Stimulated activated naive CD8-positive, alpha-beta T cell treated with anti-CD3 and anti-CD28 coated beads, Interleukin-15, amount 100 ng/mL, for 72 hours (primary cell): ENCODE results near the gene NPTX1.

Experiments
- ATAC-seq: fragments of 150-1000 bp; cut with Tn5 transposase; 2 replicates; pipeline ENCODE4 v1.10.0; 2021; ENCODE audit warnings: mild to moderate bottlenecking, moderate library complexity
- DNase-seq, 2 donors: peaks; one replicate each; pipeline ENCODE4 v3.0.0; 2021 to 2022
- H3K27ac Mint-ChIP-seq, 2 donors: one replicate each; pipeline ENCODE4 v1.8.0; 2022; ENCODE audit warnings: mild to moderate bottlenecking in 2 of 2, mixed read lengths in 2 of 2, moderate library complexity in 2 of 2
- H3K27me3 Mint-ChIP-seq: one replicate; pipeline ENCODE4 v1.8.0; 2022; ENCODE audit warnings: mixed read lengths
- H3K4me1 Mint-ChIP-seq: one replicate; pipeline ENCODE4 v1.8.0; 2022; ENCODE audit warnings: mild to moderate bottlenecking, mixed read lengths
- H3K4me3 Mint-ChIP-seq, 2 donors: one replicate each; pipeline ENCODE4 v1.8.0; 2022; ENCODE audit warnings: mild to moderate bottlenecking in 2 of 2, mixed read lengths in 2 of 2, moderate library complexity in 1 of 2
- H3K9me3 Mint-ChIP-seq, 2 donors: one replicate each; pipeline ENCODE4 v1.8.0; 2022; ENCODE audit warnings: mixed read lengths in 2 of 2

The NPTX1 gene

GRCh38 chr17:80492343-80493136 lies 16.1 kb upstream of the NPTX1 start:
- no peak for DNase-seq
- peaks cover 6% of the 10 kb centered on the region for H3K4me1 Mint-ChIP-seq
- no peak overlapping the region for H3K4me3 Mint-ChIP-seq
- H3K27me3 Mint-ChIP-seq, result peaks cover 40% of the 10 kb centered on the region
- H3K9me3 Mint-ChIP-seq, result no peaks in the 10 kb centered on the region
- H3K27ac Mint-ChIP-seq, result no peak overlapping the region
- ATAC-seq, result peak; percentile 33

- H3K4me3 Mint-ChIP-seq, result no peak overlapping the region
- H3K27me3 Mint-ChIP-seq, result peaks cover 47% of the 10 kb centered on the region
- DNase-seq (no peak), ATAC-seq (no peak)
- no peak overlapping the region for H3K27ac Mint-ChIP-seq
- H3K9me3 Mint-ChIP-seq, result no peaks in the 10 kb centered on the region
- no peaks in the 10 kb centered on the region for H3K4me1 Mint-ChIP-seq
These were observed 15.3 kb upstream of the NPTX1 start for GRCh38 chr17:80491478-80492342.

- ATAC-seq (no peak), DNase-seq (no peak)
- Mint-ChIP-seq H3K27me3 (peaks cover 71% of the 10 kb centered on the region), H3K4me3 (no peak overlapping the region), H3K27ac (no peak overlapping the region), H3K4me1 (no peaks in the 10 kb centered on the region), H3K9me3 (no peaks in the 10 kb centered on the region)
These were observed 11.1 kb upstream of the NPTX1 start for GRCh38 chr17:80487511-80487910.

- Mint-ChIP-seq H3K27ac (no peak overlapping the region), H3K4me1 (no peaks in the 10 kb centered on the region), H3K27me3 (peaks cover 73% of the 10 kb centered on the region), H3K4me3 (no peak overlapping the region), H3K9me3 (no peaks in the 10 kb centered on the region)
- no peak for DNase-seq
- ATAC-seq, result no peak
These were observed 10.3 kb upstream of the NPTX1 start for GRCh38 chr17:80486692-80487091.

- Mint-ChIP-seq H3K27ac (no peak overlapping the region), H3K4me1 (peaks cover 6% of the 10 kb centered on the region), H3K9me3 (no peaks in the 10 kb centered on the region), H3K27me3 (peaks cover 73% of the 10 kb centered on the region), H3K4me3 (no peak overlapping the region)
- no peak for ATAC-seq
- DNase-seq, result no peak
These were observed 9.4 kb upstream of the NPTX1 start for GRCh38 chr17:80485846-80486245.

GRCh38 chr17:80482555-80483308 lies 6.3 kb upstream of the NPTX1 start:
- peaks cover 84% of the 10 kb centered on the region for H3K27me3 Mint-ChIP-seq
- no peak for DNase-seq
- H3K9me3 Mint-ChIP-seq, result no peaks in the 10 kb centered on the region
- no peak for ATAC-seq
- no peak overlapping the region for H3K27ac Mint-ChIP-seq
- H3K4me1 Mint-ChIP-seq, result peaks cover 15% of the 10 kb centered on the region
- no peak overlapping the region for H3K4me3 Mint-ChIP-seq

- ATAC-seq, result no peak
- no peak for DNase-seq
- H3K27me3 Mint-ChIP-seq, result peaks cover 76% of the 10 kb centered on the region
- H3K4me1 Mint-ChIP-seq, result peaks cover 15% of the 10 kb centered on the region
- no peaks in the 10 kb centered on the region for H3K9me3 Mint-ChIP-seq
- no peak overlapping the region for H3K4me3 Mint-ChIP-seq
- no peak overlapping the region for H3K27ac Mint-ChIP-seq
These were observed 5.6 kb upstream of the NPTX1 start for GRCh38 chr17:80482058-80482318.

- peaks cover 15% of the 10 kb centered on the region for H3K4me1 Mint-ChIP-seq
- no peak for DNase-seq
- H3K27ac Mint-ChIP-seq, result no peak overlapping the region
- H3K4me3 Mint-ChIP-seq, result no peak overlapping the region
- peaks cover 71% of the 10 kb centered on the region for H3K27me3 Mint-ChIP-seq
- ATAC-seq, result no peak
- H3K9me3 Mint-ChIP-seq, result no peaks in the 10 kb centered on the region
These were observed 5.1 kb upstream of the NPTX1 start for GRCh38 chr17:80481284-80482057.

GRCh38 chr17:80480248-80480647 lies 3.8 kb upstream of the NPTX1 start:
- ATAC-seq (no peak), DNase-seq (no peak)
- H3K9me3 Mint-ChIP-seq, result no peaks in the 10 kb centered on the region
- no peak overlapping the region for H3K4me3 Mint-ChIP-seq
- peaks cover 24% of the 10 kb centered on the region for H3K4me1 Mint-ChIP-seq
- peaks cover 66% of the 10 kb centered on the region for H3K27me3 Mint-ChIP-seq
- no peak overlapping the region for H3K27ac Mint-ChIP-seq

GRCh38 chr17:80479246-80479566 lies 2.8 kb upstream of the NPTX1 start:
- DNase-seq (no peak), ATAC-seq (no peak)
- Mint-ChIP-seq H3K9me3 (no peaks in the 10 kb centered on the region), H3K4me1 (peaks cover 35% of the 10 kb centered on the region), H3K4me3 (peak overlapping the region in 1 of 2 donors; percentile 27), H3K27me3 (peaks cover 74% of the 10 kb centered on the region), H3K27ac (peak overlapping the region in 1 of 2 donors; percentile 77)

GRCh38 chr17:80478487-80479245 lies 2.3 kb upstream of the NPTX1 start:
- H3K4me3 Mint-ChIP-seq, result peak overlapping the region; percentile 27 to 49
- H3K4me1 Mint-ChIP-seq, result peaks cover 40% of the 10 kb centered on the region

GRCh38 chr17:80477647-80478478 lies 1.5 kb upstream of the NPTX1 start:
- H3K27ac Mint-ChIP-seq, result no peak overlapping the region
- no peaks in the 10 kb centered on the region for H3K9me3 Mint-ChIP-seq
- DNase-seq, result peak; percentile 50 to 61
- H3K4me3 Mint-ChIP-seq, result peak overlapping the region in 1 of 2 donors; percentile 10
- peaks cover 76% of the 10 kb centered on the region for H3K27me3 Mint-ChIP-seq
- peaks cover 45% of the 10 kb centered on the region for H3K4me1 Mint-ChIP-seq
- ATAC-seq, result peak; percentile 64

More at GRCh38 chr17:80478487-80479245, 2.3 kb upstream of the NPTX1 start:
- no peak overlapping the region for H3K27ac Mint-ChIP-seq
- H3K27me3 Mint-ChIP-seq, result peaks cover 76% of the 10 kb centered on the region
- ATAC-seq, result no peak
- H3K9me3 Mint-ChIP-seq, result no peaks in the 10 kb centered on the region
- no peak for DNase-seq

GRCh38 chr17:80476877-80477646 lies 655 bp upstream of the NPTX1 start:
- H3K27me3 Mint-ChIP-seq, result peaks cover 76% of the 10 kb centered on the region
- no peak for ATAC-seq

More at GRCh38 chr17:80476877-80477646, 655 bp upstream of the NPTX1 start:
- H3K9me3 Mint-ChIP-seq, result no peaks in the 10 kb centered on the region
- H3K4me3 Mint-ChIP-seq, result peak overlapping the region; percentile 9 to 37
- H3K4me1 Mint-ChIP-seq, result peaks cover 49% of the 10 kb centered on the region
- no peak overlapping the region for H3K27ac Mint-ChIP-seq
- no peak for DNase-seq
